ENCODE results near the gene EIF5. TPM values are rescaled to one million over a fixed set of nuclear protein-coding genes. Genes with fewer than 3 reads are reported as not detected.
A peak's percentile ranks its signal among the peaks of the same experiment; 100 is the strongest.

EIF5 gene
- total RNA-seq, 1 donor from 2014 or later, result 261 TPM

- Mint-ChIP-seq H3K36me3 (ENCODE audit: low read depth) (peaks cover 27% of the 10 kb centered on the region), H3K4me3 (ENCODE audit: low read depth) (peak overlapping the region; percentile 56), H3K27me3 (ENCODE audit: low read depth) (peaks cover 6% of the 10 kb centered on the region), H3K9me3 (no peaks in the 10 kb centered on the region), H3K4me1 (ENCODE audit: low read depth) (peaks cover 22% of the 10 kb centered on the region), H3K27ac (no peak overlapping the region)
- intact Hi-C loops (cut with micrococcal nuclease), result loop anchor here (5.0 kb wide), 1 partner anchor 1015 kb away; the partner anchor contains the start of gene ZNF839
- DNase-seq (ENCODE audit: low spot score), result no peak
These were observed 1.7 kb upstream of the EIF5 start for GRCh38 chr14:103332143-103332919.

- peaks cover 2% of the 10 kb centered on the region for H3K27me3 Mint-ChIP-seq (ENCODE audit: low read depth)
- peak overlapping the region; percentile 87 for H3K27ac Mint-ChIP-seq
- peak overlapping the region; percentile 89 for H3K4me3 Mint-ChIP-seq (ENCODE audit: low read depth)
- peaks cover 32% of the 10 kb centered on the region for H3K4me1 Mint-ChIP-seq (ENCODE audit: low read depth)
- intact Hi-C loops (cut with micrococcal nuclease), result loop anchor here (1.0 to 5.0 kb wide), 3 partner anchors 50 to 1018 kb away; partner anchors contain the start of genes BAG5, COA8, MARK3 and ZNF839
- H3K36me3 Mint-ChIP-seq (ENCODE audit: low read depth), result peaks cover 53% of the 10 kb centered on the region
- no peaks in the 10 kb centered on the region for H3K9me3 Mint-ChIP-seq
- DNase-seq (ENCODE audit: low spot score), result peak; percentile 56
These were observed 896 bp downstream of the EIF5 start for GRCh38 chr14:103334644-103335622.

GRCh38 chr14:103336191-103336590, 2.2 kb downstream of the EIF5 start:
- intact Hi-C loops (cut with micrococcal nuclease), result no loop called here
- Mint-ChIP-seq H3K27me3 (ENCODE audit: low read depth) (no peaks in the 10 kb centered on the region), H3K4me3 (ENCODE audit: low read depth) (peak overlapping the region; percentile 89), H3K36me3 (ENCODE audit: low read depth) (peaks cover 66% of the 10 kb centered on the region), H3K27ac (peak overlapping the region; percentile 67), H3K9me3 (no peaks in the 10 kb centered on the region), H3K4me1 (ENCODE audit: low read depth) (peaks cover 34% of the 10 kb centered on the region)
- no peak for DNase-seq (ENCODE audit: low spot score)

GRCh38 chr14:103337794-103338193, 3.8 kb downstream of the EIF5 start:
- no peak for DNase-seq (ENCODE audit: low spot score)
- Mint-ChIP-seq H3K36me3 (ENCODE audit: low read depth) (peaks cover 81% of the 10 kb centered on the region), H3K27ac (peak overlapping the region; percentile 5), H3K4me3 (ENCODE audit: low read depth) (no peak overlapping the region), H3K4me1 (ENCODE audit: low read depth) (peaks cover 27% of the 10 kb centered on the region), H3K27me3 (ENCODE audit: low read depth) (no peaks in the 10 kb centered on the region), H3K9me3 (no peaks in the 10 kb centered on the region)
- intact Hi-C loops (cut with micrococcal nuclease), result no loop called here

GRCh38 chr14:103339561-103339960, 5.5 kb downstream of the EIF5 start:
- Mint-ChIP-seq H3K27me3 (ENCODE audit: low read depth) (no peaks in the 10 kb centered on the region), H3K36me3 (ENCODE audit: low read depth) (peaks cover 95% of the 10 kb centered on the region), H3K4me1 (ENCODE audit: low read depth) (peaks cover 27% of the 10 kb centered on the region), H3K9me3 (no peaks in the 10 kb centered on the region), H3K4me3 (ENCODE audit: low read depth) (no peak overlapping the region), H3K27ac (no peak overlapping the region)
- intact Hi-C loops (cut with micrococcal nuclease), result no loop called here
- DNase-seq (ENCODE audit: low spot score), result no peak

GRCh38 chr14:103340480-103341212, 6.6 kb downstream of the EIF5 start:
- Mint-ChIP-seq H3K4me3 (ENCODE audit: low read depth) (no peak overlapping the region), H3K9me3 (no peaks in the 10 kb centered on the region), H3K27ac (peak overlapping the region; percentile 14), H3K4me1 (ENCODE audit: low read depth) (peaks cover 23% of the 10 kb centered on the region), H3K36me3 (ENCODE audit: low read depth) (peaks cover 96% of the 10 kb centered on the region), H3K27me3 (ENCODE audit: low read depth) (no peaks in the 10 kb centered on the region)
- intact Hi-C loops (cut with micrococcal nuclease), result no loop called here
- DNase-seq (ENCODE audit: low spot score), result no peak

GRCh38 chr14:103341250-103342129, 7.5 kb downstream of the EIF5 start:
- H3K4me3 Mint-ChIP-seq (ENCODE audit: low read depth), result no peak overlapping the region
- DNase-seq (ENCODE audit: low spot score), result no peak
- H3K9me3 Mint-ChIP-seq, result no peaks in the 10 kb centered on the region
- H3K4me1 Mint-ChIP-seq (ENCODE audit: low read depth), result peaks cover 16% of the 10 kb centered on the region
- intact Hi-C loops (cut with micrococcal nuclease), result no loop called here
- peaks cover 87% of the 10 kb centered on the region for H3K36me3 Mint-ChIP-seq (ENCODE audit: low read depth)
- H3K27ac Mint-ChIP-seq, result no peak overlapping the region
- H3K27me3 Mint-ChIP-seq (ENCODE audit: low read depth), result no peaks in the 10 kb centered on the region

- H3K4me1 Mint-ChIP-seq (ENCODE audit: low read depth), result peaks cover 7% of the 10 kb centered on the region
- H3K9me3 Mint-ChIP-seq, result no peaks in the 10 kb centered on the region
- no peak overlapping the region for H3K4me3 Mint-ChIP-seq (ENCODE audit: low read depth)
- intact Hi-C loops (cut with micrococcal nuclease), result no loop called here
- peaks cover 69% of the 10 kb centered on the region for H3K36me3 Mint-ChIP-seq (ENCODE audit: low read depth)
- no peak overlapping the region for H3K27ac Mint-ChIP-seq
- DNase-seq (ENCODE audit: low spot score), result no peak
- no peaks in the 10 kb centered on the region for H3K27me3 Mint-ChIP-seq (ENCODE audit: low read depth)
These were observed 9.3 kb downstream of the EIF5 start for GRCh38 chr14:103343164-103343879.

- Mint-ChIP-seq H3K9me3 (no peaks in the 10 kb centered on the region), H3K27ac (no peak overlapping the region), H3K4me1 (ENCODE audit: low read depth) (peaks cover 4% of the 10 kb centered on the region), H3K4me3 (ENCODE audit: low read depth) (no peak overlapping the region), H3K27me3 (ENCODE audit: low read depth) (no peaks in the 10 kb centered on the region), H3K36me3 (ENCODE audit: low read depth) (peaks cover 61% of the 10 kb centered on the region)
- no peak for DNase-seq (ENCODE audit: low spot score)
- intact Hi-C loops (cut with micrococcal nuclease), result no loop called here
These were observed 10.1 kb downstream of the EIF5 start for GRCh38 chr14:103343905-103344797.

- peaks cover 40% of the 10 kb centered on the region for H3K36me3 Mint-ChIP-seq (ENCODE audit: low read depth)
- no peaks in the 10 kb centered on the region for H3K4me1 Mint-ChIP-seq (ENCODE audit: low read depth)
- H3K27me3 Mint-ChIP-seq (ENCODE audit: low read depth), result peaks cover under 1% of the 10 kb centered on the region
- no peak overlapping the region for H3K4me3 Mint-ChIP-seq (ENCODE audit: low read depth)
- no peaks in the 10 kb centered on the region for H3K9me3 Mint-ChIP-seq
- DNase-seq (ENCODE audit: low spot score), result no peak
- intact Hi-C loops (cut with micrococcal nuclease), result no loop called here
- no peak overlapping the region for H3K27ac Mint-ChIP-seq
These were observed 12.2 kb downstream of the EIF5 start for GRCh38 chr14:103346286-103346685.

All from activated T-helper 2 cell treated with anti-CD3 and anti-CD28 coated beads, Interferon-gamma antibody, Interleukin-2, Interleukin-4, amounts not matched to agents 10 μg/mL and 5 μg/mL and 100 μg/mL, durations not matched to agents 14 hours and 24 hours and 36 hours (primary cell).